Cardiac fibroblast (primary cell): ENCODE measurements around the gene MAN2A1.

Experiments
- DNase-seq, 2 donors: peaks; one replicate each; pipeline versions ENCODE4 v3.0.0 to v3.0.0-alpha.2; 2010; ENCODE audit warnings: low read depth in 2 of 2
- H3K4me3 ChIP-seq, 2 donors: replicated peaks in 1 of 2; 1 replicate in 1 of 2; 2 replicates in 1 of 2; pipeline ENCODE4 v1.5.1; 2011; ENCODE audit warnings: low read depth in 2 of 2, low read length in 2 of 2, mild to moderate bottlenecking in 2 of 2, moderate library complexity in 1 of 2
- TF ChIP-seq, protein P1 (sequence below): IDR thresholded peaks from one replicate; pipeline ENCODE4 v1.5.1; 2011; ENCODE audit warnings: low read depth, mild to moderate bottlenecking, low read length, inconsistent platforms

The MAN2A1 gene

GRCh38 chr5:109659901-109660300 is 29.8 kb upstream of the MAN2A1 start:
- H3K4me3 ChIP-seq, result no peak overlapping the region
- TF ChIP-seq, protein P1, sequence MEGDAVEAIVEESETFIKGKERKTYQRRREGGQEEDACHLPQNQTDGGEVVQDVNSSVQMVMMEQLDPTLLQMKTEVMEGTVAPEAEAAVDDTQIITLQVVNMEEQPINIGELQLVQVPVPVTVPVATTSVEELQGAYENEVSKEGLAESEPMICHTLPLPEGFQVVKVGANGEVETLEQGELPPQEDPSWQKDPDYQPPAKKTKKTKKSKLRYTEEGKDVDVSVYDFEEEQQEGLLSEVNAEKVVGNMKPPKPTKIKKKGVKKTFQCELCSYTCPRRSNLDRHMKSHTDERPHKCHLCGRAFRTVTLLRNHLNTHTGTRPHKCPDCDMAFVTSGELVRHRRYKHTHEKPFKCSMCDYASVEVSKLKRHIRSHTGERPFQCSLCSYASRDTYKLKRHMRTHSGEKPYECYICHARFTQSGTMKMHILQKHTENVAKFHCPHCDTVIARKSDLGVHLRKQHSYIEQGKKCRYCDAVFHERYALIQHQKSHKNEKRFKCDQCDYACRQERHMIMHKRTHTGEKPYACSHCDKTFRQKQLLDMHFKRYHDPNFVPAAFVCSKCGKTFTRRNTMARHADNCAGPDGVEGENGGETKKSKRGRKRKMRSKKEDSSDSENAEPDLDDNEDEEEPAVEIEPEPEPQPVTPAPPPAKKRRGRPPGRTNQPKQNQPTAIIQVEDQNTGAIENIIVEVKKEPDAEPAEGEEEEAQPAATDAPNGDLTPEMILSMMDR, result no peak
- DNase-seq, result no peak

GRCh38 chr5:109660301-109660700 is 29.4 kb upstream of the MAN2A1 start:
- no peak overlapping the region for H3K4me3 ChIP-seq
- TF ChIP-seq, protein P1, result no peak
- no peak for DNase-seq

DNA sequence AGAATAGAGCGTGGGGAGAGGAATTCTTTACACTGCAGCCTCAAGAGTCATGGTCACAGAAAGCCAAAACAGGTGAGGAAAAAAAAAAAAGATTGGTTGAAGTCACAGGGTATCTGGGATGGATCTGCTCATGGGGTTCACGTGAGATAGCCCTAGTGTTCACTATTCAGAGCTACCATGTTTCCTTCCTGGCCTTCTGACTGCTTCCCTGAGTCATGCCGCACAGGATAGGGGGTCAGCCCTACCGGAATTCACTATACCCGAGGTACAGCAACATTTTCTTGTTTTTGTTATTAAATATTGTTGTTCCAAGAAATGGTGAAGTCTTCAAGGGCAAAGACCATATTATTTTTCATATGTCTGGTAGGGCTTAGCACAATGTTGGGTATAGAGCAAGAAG is 21.5 kb upstream of the MAN2A1 start:
- no peak overlapping the region for H3K4me3 ChIP-seq
- TF ChIP-seq, protein P1, result no peak
- no peak for DNase-seq

- H3K4me3 ChIP-seq, result no peak overlapping the region
- DNase-seq, result no peak
- TF ChIP-seq, protein P1, result no peak
These were observed 20.9 kb upstream of the MAN2A1 start for GRCh38 chr5:109668668-109669422.

DNA sequence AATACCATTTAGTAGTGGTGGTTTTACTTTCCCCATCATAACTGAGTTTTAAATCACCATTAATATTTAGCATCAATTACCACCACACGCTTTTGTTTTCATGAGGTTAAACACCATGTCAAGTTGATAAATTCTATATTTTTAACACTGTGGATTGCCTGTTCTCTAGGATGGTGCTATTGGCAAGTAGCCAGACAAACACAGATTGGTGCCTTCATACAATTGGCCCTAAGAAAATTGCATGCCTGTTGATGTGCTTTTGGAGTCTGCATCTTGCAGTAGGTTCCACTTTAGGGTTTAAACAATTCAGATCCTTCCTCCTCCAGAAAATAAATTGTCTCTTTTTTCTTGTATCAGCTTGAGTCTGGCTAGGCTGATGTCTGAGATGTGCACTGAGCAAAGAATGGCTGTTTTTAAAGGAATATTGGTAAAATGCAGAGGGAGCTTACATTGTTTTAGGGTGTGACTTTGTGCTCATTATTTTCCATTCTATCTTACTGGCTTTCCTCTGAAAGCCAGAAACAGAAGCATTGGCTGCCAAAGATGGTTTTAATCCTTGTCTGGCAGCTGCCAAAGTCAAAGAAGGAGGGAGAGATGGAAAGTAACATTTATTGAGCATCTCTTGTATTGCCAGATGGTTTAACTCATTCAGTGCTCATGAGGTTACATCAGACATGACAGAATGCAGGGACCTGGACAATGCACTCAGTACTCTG is 19.6 kb upstream of the MAN2A1 start:
- DNase-seq, result no peak
- no peak overlapping the region for H3K4me3 ChIP-seq
- TF ChIP-seq, protein P1, result no peak

DNA sequence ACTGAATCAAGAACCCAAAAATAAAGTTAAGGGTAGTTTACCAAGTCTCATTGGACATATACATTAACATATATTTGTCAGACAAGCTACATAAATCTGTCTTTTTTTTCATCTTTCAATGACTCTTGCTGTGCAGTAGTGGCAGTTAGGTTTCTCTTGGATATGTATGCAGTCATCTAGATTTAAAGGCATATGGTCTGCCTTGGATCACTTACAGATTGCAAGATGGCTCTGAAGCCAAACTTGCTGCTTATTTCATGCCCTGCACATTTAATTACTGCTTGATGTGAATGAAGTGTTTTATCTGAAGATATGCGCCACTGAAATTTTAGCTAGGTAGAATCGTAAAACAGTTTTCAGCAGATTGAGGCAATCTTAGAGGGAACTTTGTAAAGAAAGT is 18.6 kb upstream of the MAN2A1 start:
- TF ChIP-seq, protein P1, result no peak
- no peak for DNase-seq
- H3K4me3 ChIP-seq, result no peak overlapping the region
